CD4-positive, alpha-beta T cell treated with Interferon alpha-2 for 1 hour (primary cell): ENCODE data around the gene STARD5.
A peak's percentile ranks its signal among the peaks of the same experiment; 100 is the strongest.
"Not testable (repeated sequence)": the region's sequence is repeated elsewhere in the genome, so short reads cannot be mapped to it uniquely, and the experiment has no call there.

Experiments
- DNase-seq, 2 donors: peaks; one replicate each; pipeline ENCODE4 v3.0.0-alpha.2; 2020 to 2022

Gene STARD5

GRCh38 chr15:81337241-81337640 lies 13.3 kb upstream of the STARD5 start:
- DNase-seq = no peak

GRCh38 chr15:81336568-81336967 lies 12.6 kb upstream of the STARD5 start:
- peak; percentile 47 to 65 for DNase-seq

- DNase-seq = no peak
Observed at GRCh38 chr15:81335631-81336030, 11.7 kb upstream of the STARD5 start.

- no peak for DNase-seq
Observed at GRCh38 chr15:81334768-81335435, 11.0 kb upstream of the STARD5 start.

GRCh38 chr15:81333363-81333762 lies 9.4 kb upstream of the STARD5 start:
- DNase-seq = no peak

GRCh38 chr15:81332326-81332725 lies 8.4 kb upstream of the STARD5 start:
- DNase-seq = no peak

GRCh38 chr15:81331600-81331999 lies 7.7 kb upstream of the STARD5 start:
- DNase-seq = no peak

- DNase-seq = not testable (repeated sequence)
Observed at GRCh38 chr15:81331141-81331540, 7.2 kb upstream of the STARD5 start.

- DNase-seq = no peak
Observed at GRCh38 chr15:81330366-81331090, 6.6 kb upstream of the STARD5 start.

- DNase-seq = no peak
Observed at GRCh38 chr15:81329446-81329845, 5.5 kb upstream of the STARD5 start.

- no peak for DNase-seq
Observed at GRCh38 chr15:81327516-81327915, 3.6 kb upstream of the STARD5 start.

- DNase-seq = no peak
Observed at GRCh38 chr15:81326466-81327212, 2.7 kb upstream of the STARD5 start.

- DNase-seq = no peak
Observed at GRCh38 chr15:81323559-81323943, 390 bp downstream of the STARD5 start.

GRCh38 chr15:81322676-81323253 lies 1.2 kb downstream of the STARD5 start:
- DNase-seq = no peak

GRCh38 chr15:81321667-81322066 lies 2.3 kb downstream of the STARD5 start:
- no peak for DNase-seq

- DNase-seq = no peak
Observed at GRCh38 chr15:81317642-81318017, 6.3 kb downstream of the STARD5 start.

GRCh38 chr15:81316267-81316666 lies 7.7 kb downstream of the STARD5 start:
- DNase-seq = no peak

- no peak for DNase-seq
Observed at GRCh38 chr15:81315452-81316175, 8.3 kb downstream of the STARD5 start.

GRCh38 chr15:81314378-81314777 lies 9.6 kb downstream of the STARD5 start:
- no peak for DNase-seq

GRCh38 chr15:81313686-81314085 lies 10.3 kb downstream of the STARD5 start:
- DNase-seq = no peak

- peak in 1 of 2 donors; percentile 59 for DNase-seq
Observed at GRCh38 chr15:81312790-81313543, 11.0 kb downstream of the STARD5 start.
